ENCODE results near the gene MEDAG. TPM values are rescaled to one million over a fixed set of nuclear protein-coding genes. Genes with fewer than 3 reads are reported as not detected.

Gene MEDAG
- total RNA-seq, 1 donor from 2014 or later = 7.5 TPM

DNA sequence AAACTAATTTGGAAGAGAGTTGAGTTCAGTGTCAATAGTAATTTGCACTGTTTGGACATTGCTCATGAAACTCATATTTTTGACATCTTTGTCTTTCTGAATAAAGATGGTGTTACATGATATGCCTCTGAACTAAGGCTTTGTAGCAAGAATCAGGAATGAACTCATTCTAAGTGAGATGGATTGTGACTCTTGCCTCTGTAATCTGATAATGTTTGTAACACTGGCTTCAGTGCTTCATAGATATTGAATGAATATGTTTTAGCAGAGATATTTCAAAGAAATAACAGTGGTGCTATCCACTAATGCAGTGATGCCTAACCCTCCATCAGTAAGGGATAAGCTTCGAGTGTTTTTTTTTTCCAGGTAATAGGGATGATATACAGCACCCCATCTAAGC lies 59.3 kb downstream of the MEDAG start:
- Mint-ChIP-seq H3K9me3 (peaks cover 17% of the 10 kb centered on the region), H3K27me3 (ENCODE audit: low read depth) (no peaks in the 10 kb centered on the region), H3K36me3 (no peaks in the 10 kb centered on the region), H3K4me1 (peaks cover 31% of the 10 kb centered on the region), H3K4me3 (no peak overlapping the region), H3K27ac (no peak overlapping the region)
- DNase-seq (ENCODE audit: low spot score in 2 of 2, unreplicated experiment in 2 of 2) = no peak
- TF ChIP-seq CTCF (IDR thresholded peaks at IDR 0.05; ENCODE audit: unreplicated experiment) = no peak

DNA sequence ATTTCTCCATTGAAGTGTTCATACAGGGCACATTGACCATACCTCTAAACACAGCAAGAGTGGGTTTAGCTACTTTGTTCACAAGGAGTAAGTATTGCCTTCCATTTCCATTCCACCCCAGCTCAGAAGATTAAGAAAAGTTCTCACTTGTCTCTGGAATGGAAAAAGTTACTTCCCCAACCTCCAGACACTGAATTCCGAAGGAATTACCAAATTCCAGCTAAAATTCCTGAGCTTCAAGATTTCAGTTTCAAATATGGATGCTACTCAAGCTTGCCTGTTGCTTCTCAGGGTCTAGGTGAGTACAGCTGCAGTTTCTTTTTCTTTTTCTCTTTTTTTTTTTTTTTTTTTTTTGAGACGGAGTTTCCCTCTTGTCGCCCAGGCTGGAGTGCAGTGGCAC lies 60.0 kb downstream of the MEDAG start:
- H3K9me3 Mint-ChIP-seq = peaks cover 11% of the 10 kb centered on the region
- no peak overlapping the region for H3K4me3 Mint-ChIP-seq
- DNase-seq (ENCODE audit: low spot score in 2 of 2, unreplicated experiment in 2 of 2) = no peak
- no peak for TF ChIP-seq CTCF (IDR thresholded peaks at IDR 0.05; ENCODE audit: unreplicated experiment)
- no peaks in the 10 kb centered on the region for H3K27me3 Mint-ChIP-seq (ENCODE audit: low read depth)
- peaks cover 37% of the 10 kb centered on the region for H3K4me1 Mint-ChIP-seq
- H3K27ac Mint-ChIP-seq = no peak overlapping the region
- no peaks in the 10 kb centered on the region for H3K36me3 Mint-ChIP-seq

- no peaks in the 10 kb centered on the region for H3K27me3 Mint-ChIP-seq (ENCODE audit: low read depth)
- DNase-seq (ENCODE audit: low spot score in 2 of 2, unreplicated experiment in 2 of 2) = no peak
- no peaks in the 10 kb centered on the region for H3K36me3 Mint-ChIP-seq
- H3K9me3 Mint-ChIP-seq = peaks cover 4% of the 10 kb centered on the region
- H3K27ac Mint-ChIP-seq = peak overlapping the region; percentile 77
- no peak overlapping the region for H3K4me3 Mint-ChIP-seq
- H3K4me1 Mint-ChIP-seq = peaks cover 59% of the 10 kb centered on the region
- no peak for TF ChIP-seq CTCF (IDR thresholded peaks at IDR 0.05; ENCODE audit: unreplicated experiment)
These were observed 62.8 kb downstream of the MEDAG start for GRCh38 chr13:30968846-30969245.

- H3K27me3 Mint-ChIP-seq (ENCODE audit: low read depth) = no peaks in the 10 kb centered on the region
- H3K4me1 Mint-ChIP-seq = peaks cover 65% of the 10 kb centered on the region
- TF ChIP-seq CTCF (IDR thresholded peaks at IDR 0.05; ENCODE audit: unreplicated experiment) = no peak
- H3K27ac Mint-ChIP-seq = peak overlapping the region; percentile 82
- H3K36me3 Mint-ChIP-seq = no peaks in the 10 kb centered on the region
- peaks cover 4% of the 10 kb centered on the region for H3K9me3 Mint-ChIP-seq
- no peak overlapping the region for H3K4me3 Mint-ChIP-seq
- DNase-seq (ENCODE audit: low spot score in 2 of 2, unreplicated experiment in 2 of 2) = no peak
These were observed 65.5 kb downstream of the MEDAG start for GRCh38 chr13:30971575-30971974.

- no peaks in the 10 kb centered on the region for H3K9me3 Mint-ChIP-seq
- no peaks in the 10 kb centered on the region for H3K27me3 Mint-ChIP-seq (ENCODE audit: low read depth)
- peaks cover 69% of the 10 kb centered on the region for H3K4me1 Mint-ChIP-seq
- no peaks in the 10 kb centered on the region for H3K36me3 Mint-ChIP-seq
- H3K4me3 Mint-ChIP-seq = no peak overlapping the region
- DNase-seq (ENCODE audit: low spot score in 2 of 2, unreplicated experiment in 2 of 2) = no peak
- H3K27ac Mint-ChIP-seq = peak overlapping the region; percentile 94
- no peak for TF ChIP-seq CTCF (IDR thresholded peaks at IDR 0.05; ENCODE audit: unreplicated experiment)
These were observed 66.9 kb downstream of the MEDAG start for GRCh38 chr13:30972888-30973377.

- no peak for TF ChIP-seq CTCF (IDR thresholded peaks at IDR 0.05; ENCODE audit: unreplicated experiment)
- H3K27me3 Mint-ChIP-seq (ENCODE audit: low read depth) = no peaks in the 10 kb centered on the region
- peaks cover 58% of the 10 kb centered on the region for H3K4me1 Mint-ChIP-seq
- peak overlapping the region; percentile 74 for H3K27ac Mint-ChIP-seq
- H3K9me3 Mint-ChIP-seq = no peaks in the 10 kb centered on the region
- no peak overlapping the region for H3K4me3 Mint-ChIP-seq
- DNase-seq (ENCODE audit: low spot score in 2 of 2, unreplicated experiment in 2 of 2) = no peak
- no peaks in the 10 kb centered on the region for H3K36me3 Mint-ChIP-seq
These were observed 68.3 kb downstream of the MEDAG start for GRCh38 chr13:30974350-30974749.
